ENCODE measurements around the gene MYO7B. TPM values are rescaled to one million over a fixed set of nuclear protein-coding genes. Genes with fewer than 3 reads are reported as not detected.

The MYO7B gene
- total and polyA plus RNA-seq, 4 donors = 0.51 to 4.7 (median 1.9) TPM

GRCh38 chr2:127573771-127574170 is 38.3 kb downstream of the MYO7B start:
- Histone ChIP-seq H3K4me3 (no peak overlapping the region), H3K9me3 (ENCODE audit: control insufficient read depth in 4 of 4, insufficient read depth in 3 of 4, low read length in 3 of 4) (no peaks in the 10 kb centered on the region), H3K27me3 (ENCODE audit: control insufficient read depth in 3 of 3, insufficient read depth in 3 of 3, low read length in 2 of 3) (no peaks in the 10 kb centered on the region), H3K36me3 (ENCODE audit: control insufficient read depth in 4 of 4, insufficient read depth in 4 of 4, low read length in 4 of 4) (no peaks in the 10 kb centered on the region), H3K9ac (ENCODE audit: insufficient read depth in 1 of 2, low read length in 2 of 2) (no peak overlapping the region), H3K27ac (ENCODE audit: low read depth in 1 of 2, low read length in 1 of 2) (no peak overlapping the region), H3K4me1 (ENCODE audit: control insufficient read depth in 5 of 5, insufficient read depth in 5 of 5, low read length in 5 of 5) (peaks cover 0 to 20% (median 0%) of the 10 kb centered on the region in 5 donors)
- TF ChIP-seq CTCF (IDR thresholded peaks at IDR 0.05; ENCODE audit: control extremely low read depth, extremely low read depth) = no peak
- DNase-seq (no peak), ATAC-seq (ENCODE audit: insufficient read depth, low FRiP score) (no peak)
- 93 to 96% methylated on average over 17 of the region's 17 CpGs for WGBS, 2 donors

GRCh38 chr2:127574656-127575055 is 39.2 kb downstream of the MYO7B start:
- Histone ChIP-seq H3K27me3 (ENCODE audit: control insufficient read depth in 3 of 3, insufficient read depth in 3 of 3, low read length in 2 of 3) (no peaks in the 10 kb centered on the region), H3K36me3 (ENCODE audit: control insufficient read depth in 4 of 4, insufficient read depth in 4 of 4, low read length in 4 of 4) (no peaks in the 10 kb centered on the region), H3K9me3 (ENCODE audit: control insufficient read depth in 4 of 4, insufficient read depth in 3 of 4, low read length in 3 of 4) (no peaks in the 10 kb centered on the region), H3K4me3 (no peak overlapping the region), H3K9ac (ENCODE audit: insufficient read depth in 1 of 2, low read length in 2 of 2) (no peak overlapping the region), H3K4me1 (ENCODE audit: control insufficient read depth in 5 of 5, insufficient read depth in 5 of 5, low read length in 5 of 5) (peaks cover 0 to 20% (median 0%) of the 10 kb centered on the region in 5 donors), H3K27ac (ENCODE audit: low read depth in 1 of 2, low read length in 1 of 2) (no peak overlapping the region)
- 81 to 95% methylated on average over 3 of the region's 3 CpGs for WGBS, 2 donors
- TF ChIP-seq CTCF (IDR thresholded peaks at IDR 0.05; ENCODE audit: control extremely low read depth, extremely low read depth) = no peak
- no peak for DNase-seq
- ATAC-seq (ENCODE audit: insufficient read depth, low FRiP score) = no peak

DNA sequence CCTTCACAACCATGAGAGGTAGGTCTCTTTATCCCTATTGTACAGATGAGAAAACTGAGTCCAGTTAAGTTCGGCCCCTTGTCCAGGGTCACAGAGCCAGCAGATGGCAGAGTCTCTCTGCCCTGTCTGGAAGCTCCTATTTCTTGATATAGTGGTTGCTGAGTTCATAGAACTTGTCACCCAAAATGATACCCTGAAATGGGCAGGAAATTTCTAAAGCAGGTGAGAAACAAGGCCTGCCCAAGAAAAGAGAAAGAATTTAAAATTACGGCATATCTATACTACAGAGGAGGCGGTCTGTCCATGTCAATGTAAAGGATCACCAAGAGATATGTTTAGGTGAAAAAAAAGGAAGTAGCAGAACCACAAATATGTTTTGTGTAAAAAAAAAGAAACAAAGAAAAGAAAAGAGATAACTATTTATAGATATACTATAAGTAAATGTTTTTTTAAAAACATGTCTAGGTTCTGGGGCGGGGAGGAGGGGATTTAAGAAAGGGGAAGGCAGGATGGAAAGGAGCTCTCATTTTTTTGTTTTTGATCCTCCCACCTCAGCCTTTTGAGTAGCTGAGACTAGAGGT is 39.8 kb downstream of the MYO7B start:
- WGBS, 2 donors = 62 to 87% methylated on average over 4 of the region's 4 CpGs
- H3K9me3 ChIP-seq (ENCODE audit: control insufficient read depth in 4 of 4, insufficient read depth in 3 of 4, low read length in 3 of 4) = no peaks in the 10 kb centered on the region

More for the DNA sequence above, 39.8 kb downstream of the MYO7B start:
- ATAC-seq (ENCODE audit: insufficient read depth, low FRiP score) = no peak
- H3K36me3 ChIP-seq (ENCODE audit: control insufficient read depth in 4 of 4, insufficient read depth in 4 of 4, low read length in 4 of 4) = no peaks in the 10 kb centered on the region
- H3K4me3 ChIP-seq = no peak overlapping the region
- TF ChIP-seq CTCF (IDR thresholded peaks at IDR 0.05; ENCODE audit: control extremely low read depth, extremely low read depth) = no peak
- no peak for DNase-seq
- H3K27ac ChIP-seq (ENCODE audit: low read depth in 1 of 2, low read length in 1 of 2) = no peak overlapping the region
- H3K27me3 ChIP-seq (ENCODE audit: control insufficient read depth in 3 of 3, insufficient read depth in 3 of 3, low read length in 2 of 3) = no peaks in the 10 kb centered on the region
- no peak overlapping the region for H3K9ac ChIP-seq (ENCODE audit: insufficient read depth in 1 of 2, low read length in 2 of 2)
- peaks cover 0 to 19% (median 0%) of the 10 kb centered on the region in 5 donors for H3K4me1 ChIP-seq (ENCODE audit: control insufficient read depth in 5 of 5, insufficient read depth in 5 of 5, low read length in 5 of 5)
